Measurements from ENCODE around the gene SNCG.
"Not testable (repeated sequence)": the region's sequence is repeated elsewhere in the genome, so short reads cannot be mapped to it uniquely, and the experiment has no call there.

SNCG gene

GRCh38 chr10:86944907-86945306 lies 13.5 kb upstream of the SNCG start:
- no peak for DNase-seq (ENCODE audit: low read depth in 2 of 2)

DNA sequence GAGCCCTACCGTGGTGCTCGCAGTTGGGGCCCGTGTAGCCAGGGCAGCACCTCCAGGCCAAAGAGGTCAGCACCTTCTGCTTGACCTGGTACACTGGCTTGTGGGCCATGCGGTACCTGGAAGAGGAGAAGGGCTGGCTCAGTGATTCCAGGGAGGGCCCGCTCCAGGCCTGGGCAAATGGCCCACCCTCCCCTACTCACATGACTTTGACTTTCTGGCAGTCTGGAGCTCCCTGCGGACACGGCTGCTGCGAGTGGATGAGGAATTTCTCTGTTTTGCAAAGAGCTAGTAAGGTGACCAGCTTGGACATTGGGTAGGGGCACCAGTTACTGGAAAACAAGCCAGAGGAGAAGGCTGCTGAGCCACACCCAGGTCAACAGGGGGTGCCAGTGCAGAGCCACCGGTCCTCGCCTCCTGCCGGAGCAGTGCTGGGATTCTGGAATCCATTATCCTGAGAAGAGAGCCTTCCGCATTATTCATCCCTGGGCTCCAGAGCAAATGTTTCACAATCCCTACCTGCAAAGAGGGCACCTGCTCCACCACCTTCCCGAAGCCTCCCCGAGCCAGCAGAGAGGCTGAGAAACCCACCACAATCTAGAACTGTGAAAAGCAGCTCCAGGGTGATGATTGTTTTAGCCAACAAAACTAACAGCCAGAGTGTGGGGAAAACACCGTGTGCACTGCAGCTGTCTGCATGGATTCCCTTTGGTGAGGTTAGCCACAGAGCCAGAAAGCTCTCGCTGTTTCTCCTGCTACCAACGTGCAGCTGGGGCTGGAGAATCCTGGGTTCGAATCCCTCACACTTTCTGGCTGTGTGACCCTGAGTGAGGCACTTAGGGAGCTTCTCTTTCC lies 12.8 kb upstream of the SNCG start:
- DNase-seq (ENCODE audit: low read depth in 2 of 2): no peak

- DNase-seq (ENCODE audit: low read depth in 2 of 2): no peak
These were observed 11.9 kb upstream of the SNCG start for GRCh38 chr10:86946213-86947155.

DNA sequence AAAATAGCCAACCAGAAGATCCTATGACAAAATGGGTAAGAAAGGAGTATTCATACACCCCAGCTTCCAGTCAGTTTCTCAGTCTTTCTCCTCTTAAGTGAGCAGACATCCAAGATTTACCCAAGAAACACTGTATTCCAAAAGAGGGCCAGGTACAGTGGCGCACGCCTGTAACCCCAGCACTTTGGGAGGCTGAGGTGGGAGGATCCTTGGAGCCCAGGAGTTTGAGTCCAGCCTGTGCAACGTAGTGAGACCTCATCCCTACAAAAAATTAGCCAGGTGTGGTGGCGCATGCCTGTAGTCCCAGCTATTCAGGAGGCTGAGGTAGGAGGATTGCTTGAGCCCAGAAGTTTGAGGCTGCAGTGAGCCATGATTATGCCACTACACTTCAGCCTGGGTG lies 10.6 kb upstream of the SNCG start:
- not testable (repeated sequence) for DNase-seq (ENCODE audit: low read depth in 2 of 2)

- no peak for DNase-seq (ENCODE audit: low read depth in 2 of 2)
These were observed 8.1 kb upstream of the SNCG start for GRCh38 chr10:86950349-86950748.

DNA sequence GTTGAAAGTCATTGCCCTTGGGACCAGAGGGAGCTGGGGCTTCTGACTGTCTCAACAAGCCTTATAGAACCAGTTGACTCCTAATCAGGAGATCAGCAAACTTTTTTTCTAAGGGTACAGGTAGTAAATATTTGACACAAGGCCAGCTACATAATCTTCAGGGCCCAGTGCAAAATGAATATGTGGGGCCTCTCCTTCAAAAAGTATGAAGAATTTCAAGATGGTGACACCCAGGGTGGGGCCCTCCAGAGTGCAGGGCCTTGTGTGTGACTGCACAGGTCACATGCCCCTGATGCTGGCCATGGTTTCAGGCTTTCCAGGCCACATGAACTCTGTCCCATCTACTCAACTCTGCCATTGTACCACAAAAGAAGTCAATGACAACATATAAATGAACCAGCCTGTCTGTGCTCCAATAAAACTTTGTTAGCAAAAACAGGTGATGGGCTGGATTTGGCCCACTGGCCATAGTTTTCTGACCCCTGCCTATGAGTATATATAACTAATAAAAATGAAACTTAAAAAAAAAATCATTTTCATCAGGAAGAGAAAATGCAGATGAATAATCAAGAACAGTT lies 7.1 kb upstream of the SNCG start:
- no peak for DNase-seq (ENCODE audit: low read depth in 2 of 2)

DNA sequence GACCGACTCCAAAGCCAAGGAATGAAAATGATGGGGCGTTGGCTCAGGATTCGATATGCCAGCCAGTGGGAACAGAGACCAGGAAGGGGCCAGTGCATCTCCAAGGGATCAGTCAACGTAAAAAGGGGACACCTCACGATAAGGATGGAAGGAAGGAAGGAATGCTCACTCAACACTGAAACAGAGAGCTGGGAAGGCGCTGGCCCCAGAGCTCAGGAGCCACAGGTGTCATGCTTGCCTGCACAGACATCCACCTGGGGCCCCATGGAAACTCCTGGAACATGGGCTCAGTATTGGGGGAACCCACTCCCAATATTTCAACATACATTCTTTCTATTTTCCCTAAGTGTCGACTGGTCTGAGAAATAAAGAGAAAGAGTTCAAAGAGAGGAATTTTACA lies 6.3 kb upstream of the SNCG start:
- no peak for DNase-seq (ENCODE audit: low read depth in 2 of 2)

- not testable (repeated sequence) for DNase-seq (ENCODE audit: low read depth in 2 of 2)
These were observed 5.7 kb upstream of the SNCG start for GRCh38 chr10:86952697-86953096.

GRCh38 chr10:86953747-86954680 lies 4.4 kb upstream of the SNCG start:
- no peak for DNase-seq (ENCODE audit: low read depth in 2 of 2)

DNA sequence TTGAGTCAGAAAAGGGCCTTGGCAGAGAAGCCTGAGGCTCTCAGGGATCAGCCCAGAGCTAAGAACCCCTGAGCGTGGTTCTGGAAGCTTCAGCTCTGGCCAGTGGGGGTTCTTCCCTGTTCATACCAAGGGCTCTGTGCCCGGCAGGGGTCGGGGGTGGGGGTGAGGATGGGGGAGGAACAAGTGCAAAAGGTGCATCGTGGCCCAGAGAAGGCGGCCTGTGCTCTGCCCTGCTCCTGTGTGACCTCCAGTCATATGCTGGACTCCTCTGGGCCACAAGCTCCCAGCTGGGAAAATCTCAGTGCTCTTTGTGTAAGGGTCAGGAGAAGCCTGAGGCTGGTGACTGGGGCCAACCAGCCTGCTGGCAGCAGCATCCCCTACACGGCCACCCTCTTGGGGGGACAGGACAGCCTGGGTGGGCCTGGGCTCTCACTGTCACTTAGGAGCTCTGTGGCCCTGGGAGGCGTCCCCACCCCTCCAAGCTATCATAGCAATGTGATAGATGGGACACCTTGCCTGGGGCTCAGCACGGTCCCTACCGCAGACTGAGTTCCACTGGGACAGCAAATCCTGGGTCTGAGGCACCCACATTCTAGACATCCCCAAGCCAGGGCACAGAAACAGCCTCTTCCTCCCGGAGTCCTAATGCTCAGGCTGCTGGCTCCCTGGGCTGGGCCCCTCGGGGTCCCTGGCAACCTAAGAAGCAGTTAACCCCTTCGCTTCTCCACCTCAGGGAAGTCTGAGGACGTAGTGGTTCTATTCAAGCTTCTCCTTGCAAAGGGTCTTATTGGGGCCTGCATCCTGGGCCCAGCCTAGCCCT lies 3.5 kb upstream of the SNCG start:
- DNase-seq (ENCODE audit: low read depth in 2 of 2): no peak

DNA sequence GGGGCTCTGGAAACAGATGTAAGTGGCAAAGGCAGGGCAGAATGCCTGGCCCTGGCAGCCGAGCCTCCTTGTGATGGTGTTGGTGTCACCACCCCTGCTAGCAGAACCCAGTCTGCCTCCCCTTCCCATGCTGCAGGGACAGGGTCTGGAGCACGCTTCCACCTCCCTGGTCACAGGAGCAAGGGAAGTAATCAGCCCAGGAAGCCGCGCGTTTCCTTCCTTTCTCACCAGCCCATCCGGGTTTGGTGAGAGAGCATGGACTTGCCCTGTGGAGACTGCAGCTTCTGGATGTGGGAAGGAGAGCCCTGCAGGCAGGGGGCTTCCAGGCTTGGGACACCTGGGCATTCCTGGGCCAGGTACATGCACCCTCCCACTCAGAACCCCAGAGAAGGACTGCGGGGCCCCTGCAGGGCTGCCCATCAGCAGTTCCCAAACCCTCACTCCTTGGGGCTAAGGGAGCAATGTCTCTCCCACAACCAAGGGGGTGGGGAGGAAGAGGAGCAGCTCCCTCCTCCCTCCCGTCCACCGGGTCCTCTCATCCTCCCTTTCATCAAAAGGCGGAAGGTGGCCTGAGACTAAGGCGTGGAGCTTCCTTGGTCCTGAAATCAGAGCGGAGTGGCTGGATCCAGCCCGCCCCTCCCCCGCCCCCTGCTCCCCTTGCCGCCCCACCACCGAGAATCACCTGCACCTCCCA lies 2.8 kb upstream of the SNCG start:
- no peak for DNase-seq (ENCODE audit: low read depth in 2 of 2)

DNA sequence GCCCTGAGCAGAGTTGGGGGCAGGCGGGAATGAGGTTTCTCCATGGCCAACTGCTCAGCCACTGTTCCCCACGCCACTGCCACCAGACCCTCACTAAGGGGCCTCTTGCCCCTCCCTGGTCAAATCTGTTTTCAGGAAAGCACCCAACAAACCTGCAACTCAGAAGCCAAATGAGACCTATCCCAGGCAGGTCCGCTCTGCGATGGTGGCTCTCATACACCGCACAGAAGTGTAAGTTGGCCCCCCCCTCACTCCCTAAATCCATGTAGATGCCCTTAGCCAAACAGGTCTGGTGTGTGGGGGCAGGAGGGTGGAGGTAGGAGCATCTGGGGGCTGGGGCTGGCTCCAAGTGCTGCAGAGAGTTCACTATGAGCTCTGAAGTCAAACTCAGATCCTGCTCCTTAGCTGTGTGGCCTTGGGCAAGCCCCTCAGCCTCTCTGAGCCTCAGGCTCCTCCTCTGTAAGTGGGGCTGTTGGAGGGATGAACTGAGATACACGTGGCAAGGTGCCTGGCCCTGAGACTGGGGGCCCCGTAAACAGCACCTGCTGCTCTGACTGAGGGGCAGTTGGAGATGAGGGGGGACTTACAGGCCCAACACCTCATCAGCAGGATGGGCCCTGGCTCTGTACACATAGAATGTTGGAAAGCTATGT lies 2.1 kb upstream of the SNCG start:
- no peak for DNase-seq (ENCODE audit: low read depth in 2 of 2)

GRCh38 chr10:86956848-86957448 lies 1.5 kb upstream of the SNCG start:
- DNase-seq (ENCODE audit: low read depth in 2 of 2): no peak

DNA sequence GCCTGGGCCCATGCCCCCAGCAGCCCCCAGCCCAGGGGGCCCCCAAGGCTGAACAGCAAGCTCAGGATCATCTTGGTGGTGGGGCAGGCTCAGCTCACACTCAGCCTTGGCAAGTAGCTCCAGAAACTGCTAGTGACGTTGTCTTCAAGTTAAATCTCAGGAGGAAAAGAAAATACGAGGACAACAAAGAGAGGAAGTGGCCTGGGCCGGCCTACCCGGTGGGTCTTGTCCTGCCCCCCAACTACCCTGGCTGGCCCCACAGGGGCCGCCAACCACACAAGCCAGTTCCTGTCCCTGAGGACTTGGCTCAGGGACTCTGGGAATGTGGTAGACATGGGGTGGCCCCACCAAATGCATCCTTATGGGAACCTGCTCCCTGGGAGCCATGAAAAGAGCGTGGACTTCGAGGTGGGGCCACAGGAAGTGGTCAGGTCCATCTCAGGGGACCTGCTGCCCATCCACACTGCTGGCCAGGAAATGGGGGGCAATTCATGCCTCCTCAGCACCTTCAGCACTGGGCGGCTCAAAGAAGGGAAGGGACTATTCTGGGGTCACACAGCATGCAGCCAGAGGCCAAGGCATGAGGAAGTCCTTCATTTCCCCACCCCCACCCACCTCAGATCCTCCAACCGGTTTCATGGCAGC lies 806 bp upstream of the SNCG start, which contains the start of gene MMRN2:
MMRN2 (minus strand) TSS at position 145 of the 645 bp plus-strand sequence; CDS start at position 71, 74 bp downstream.
- DNase-seq (ENCODE audit: low read depth in 2 of 2): no peak

GRCh38 chr10:86958901-86959736 lies 720 bp downstream of the SNCG start:
- no peak for DNase-seq (ENCODE audit: low read depth in 2 of 2)

GRCh38 chr10:86959737-86960002 lies 1.3 kb downstream of the SNCG start:
- no peak for DNase-seq (ENCODE audit: low read depth in 2 of 2)

Data from stimulated activated CD4-positive, alpha-beta T cell treated with anti-CD3 and anti-CD28 coated beads, Interleukin-1b, Interleukin-23, amount 100 ng/mL, for 1 hour (primary cell).